Measurements from ENCODE around the gene RCE1.
A peak's percentile ranks its signal among the peaks of the same experiment; 100 is the strongest.
"Not testable (repeated sequence)": the region's sequence is repeated elsewhere in the genome, so short reads cannot be mapped to it uniquely, and the experiment has no call there.

The RCE1 gene

GRCh38 chr11:66823700-66824099 is 19.5 kb upstream of the RCE1 start:
- no peaks in the 10 kb centered on the region for H3K27me3 ChIP-seq (ENCODE audit: control insufficient read depth, insufficient read depth, low read length)
- H3K4me3 ChIP-seq (ENCODE audit: low read length), result no peak overlapping the region
- H3K4me2 ChIP-seq (ENCODE audit: low read length), result no peak overlapping the region
- no peak overlapping the region for H3K9ac ChIP-seq (ENCODE audit: low read depth, low read length)
- H3K36me3 ChIP-seq (ENCODE audit: insufficient read depth, low read length), result no peaks in the 10 kb centered on the region
- no peaks in the 10 kb centered on the region for H3K4me1 ChIP-seq (ENCODE audit: control insufficient read depth, insufficient read depth, low read length)
- no peaks in the 10 kb centered on the region for H3K9me3 ChIP-seq (replicated peaks; ENCODE audit: low read length)

GRCh38 chr11:66824573-66824972 is 18.7 kb upstream of the RCE1 start:
- not testable (repeated sequence) for H3K4me3 ChIP-seq (ENCODE audit: low read length); H3K9me3 ChIP-seq (replicated peaks; ENCODE audit: low read length); H3K4me1 ChIP-seq (ENCODE audit: control insufficient read depth, insufficient read depth, low read length); H3K27me3 ChIP-seq (ENCODE audit: control insufficient read depth, insufficient read depth, low read length); H3K4me2 ChIP-seq (ENCODE audit: low read length); H3K9ac ChIP-seq (ENCODE audit: low read depth, low read length); H3K36me3 ChIP-seq (ENCODE audit: insufficient read depth, low read length)

- no peak overlapping the region for H3K9ac ChIP-seq (ENCODE audit: low read depth, low read length)
- peaks cover 6% of the 10 kb centered on the region for H3K36me3 ChIP-seq (ENCODE audit: insufficient read depth, low read length)
- H3K4me2 ChIP-seq (ENCODE audit: low read length), result no peak overlapping the region
- H3K9me3 ChIP-seq (replicated peaks; ENCODE audit: low read length), result no peaks in the 10 kb centered on the region
- no peaks in the 10 kb centered on the region for H3K27me3 ChIP-seq (ENCODE audit: control insufficient read depth, insufficient read depth, low read length)
- H3K4me1 ChIP-seq (ENCODE audit: control insufficient read depth, insufficient read depth, low read length), result peaks cover 13% of the 10 kb centered on the region
- H3K4me3 ChIP-seq (ENCODE audit: low read length), result no peak overlapping the region
Measured at GRCh38 chr11:66834539-66834845, 8.7 kb upstream of the RCE1 start.

GRCh38 chr11:66834943-66835342 is 8.3 kb upstream of the RCE1 start:
- H3K27me3 ChIP-seq (ENCODE audit: control insufficient read depth, insufficient read depth, low read length), result no peaks in the 10 kb centered on the region
- H3K4me3 ChIP-seq (ENCODE audit: low read length), result no peak overlapping the region
- no peak overlapping the region for H3K4me2 ChIP-seq (ENCODE audit: low read length)
- H3K9ac ChIP-seq (ENCODE audit: low read depth, low read length), result no peak overlapping the region
- no peaks in the 10 kb centered on the region for H3K9me3 ChIP-seq (replicated peaks; ENCODE audit: low read length)
- H3K36me3 ChIP-seq (ENCODE audit: insufficient read depth, low read length), result peaks cover 9% of the 10 kb centered on the region
- H3K4me1 ChIP-seq (ENCODE audit: control insufficient read depth, insufficient read depth, low read length), result peaks cover 13% of the 10 kb centered on the region

GRCh38 chr11:66835768-66836405 is 7.4 kb upstream of the RCE1 start:
- Histone ChIP-seq H3K9ac (ENCODE audit: low read depth, low read length) (peak overlapping the region; percentile 39), H3K27me3 (ENCODE audit: control insufficient read depth, insufficient read depth, low read length) (no peaks in the 10 kb centered on the region), H3K36me3 (ENCODE audit: insufficient read depth, low read length) (peaks cover 13% of the 10 kb centered on the region), H3K9me3 (replicated peaks; ENCODE audit: low read length) (no peaks in the 10 kb centered on the region), H3K4me1 (ENCODE audit: control insufficient read depth, insufficient read depth, low read length) (peaks cover 13% of the 10 kb centered on the region), H3K4me2 (ENCODE audit: low read length) (peak overlapping the region; percentile 10), H3K4me3 (ENCODE audit: low read length) (no peak overlapping the region)

- Histone ChIP-seq H3K4me2 (ENCODE audit: low read length) (no peak overlapping the region), H3K9ac (ENCODE audit: low read depth, low read length) (peak overlapping the region; percentile 8), H3K4me3 (ENCODE audit: low read length) (no peak overlapping the region), H3K4me1 (ENCODE audit: control insufficient read depth, insufficient read depth, low read length) (peaks cover 30% of the 10 kb centered on the region), H3K36me3 (ENCODE audit: insufficient read depth, low read length) (peaks cover 23% of the 10 kb centered on the region), H3K9me3 (replicated peaks; ENCODE audit: low read length) (no peaks in the 10 kb centered on the region), H3K27me3 (ENCODE audit: control insufficient read depth, insufficient read depth, low read length) (no peaks in the 10 kb centered on the region)
Measured at GRCh38 chr11:66840317-66841091, 2.7 kb upstream of the RCE1 start.

GRCh38 chr11:66841861-66842260 is 1.4 kb upstream of the RCE1 start:
- Histone ChIP-seq H3K27me3 (ENCODE audit: control insufficient read depth, insufficient read depth, low read length) (no peaks in the 10 kb centered on the region), H3K4me2 (ENCODE audit: low read length) (peak overlapping the region; percentile 92), H3K4me3 (ENCODE audit: low read length) (peak overlapping the region; percentile 88), H3K9me3 (replicated peaks; ENCODE audit: low read length) (no peaks in the 10 kb centered on the region), H3K4me1 (ENCODE audit: control insufficient read depth, insufficient read depth, low read length) (peaks cover 29% of the 10 kb centered on the region), H3K36me3 (ENCODE audit: insufficient read depth, low read length) (peaks cover 30% of the 10 kb centered on the region), H3K9ac (ENCODE audit: low read depth, low read length) (peak overlapping the region; percentile 100)

GRCh38 chr11:66842501-66842895 is 743 bp upstream of the RCE1 start:
- H3K4me3 ChIP-seq (ENCODE audit: low read length), result peak overlapping the region; percentile 88
- peak overlapping the region; percentile 92 for H3K4me2 ChIP-seq (ENCODE audit: low read length)

GRCh38 chr11:66843776-66844495 is 695 bp downstream of the RCE1 start:
- Histone ChIP-seq H3K27me3 (ENCODE audit: control insufficient read depth, insufficient read depth, low read length) (no peaks in the 10 kb centered on the region), H3K9ac (ENCODE audit: low read depth, low read length) (peak overlapping the region; percentile 100), H3K36me3 (ENCODE audit: insufficient read depth, low read length) (peaks cover 45% of the 10 kb centered on the region), H3K4me1 (ENCODE audit: control insufficient read depth, insufficient read depth, low read length) (peaks cover 32% of the 10 kb centered on the region), H3K9me3 (replicated peaks; ENCODE audit: low read length) (no peaks in the 10 kb centered on the region), H3K4me3 (ENCODE audit: low read length) (peak overlapping the region; percentile 88), H3K4me2 (ENCODE audit: low read length) (peak overlapping the region; percentile 88)

More at GRCh38 chr11:66842501-66842895, 743 bp upstream of the RCE1 start:
- Histone ChIP-seq H3K36me3 (ENCODE audit: insufficient read depth, low read length) (peaks cover 31% of the 10 kb centered on the region), H3K27me3 (ENCODE audit: control insufficient read depth, insufficient read depth, low read length) (no peaks in the 10 kb centered on the region), H3K9me3 (replicated peaks; ENCODE audit: low read length) (no peaks in the 10 kb centered on the region), H3K4me1 (ENCODE audit: control insufficient read depth, insufficient read depth, low read length) (peaks cover 32% of the 10 kb centered on the region), H3K9ac (ENCODE audit: low read depth, low read length) (peak overlapping the region; percentile 100)

- peaks cover 43% of the 10 kb centered on the region for H3K36me3 ChIP-seq (ENCODE audit: insufficient read depth, low read length)
- H3K4me1 ChIP-seq (ENCODE audit: control insufficient read depth, insufficient read depth, low read length), result peaks cover 32% of the 10 kb centered on the region
- peak overlapping the region; percentile 100 for H3K9ac ChIP-seq (ENCODE audit: low read depth, low read length)
- H3K4me2 ChIP-seq (ENCODE audit: low read length), result peak overlapping the region; percentile 88
- no peaks in the 10 kb centered on the region for H3K27me3 ChIP-seq (ENCODE audit: control insufficient read depth, insufficient read depth, low read length)
- peak overlapping the region; percentile 88 for H3K4me3 ChIP-seq (ENCODE audit: low read length)
- H3K9me3 ChIP-seq (replicated peaks; ENCODE audit: low read length), result no peaks in the 10 kb centered on the region
Measured at GRCh38 chr11:66844496-66845142, 1.4 kb downstream of the RCE1 start.

GRCh38 chr11:66845143-66845875 is 2.1 kb downstream of the RCE1 start:
- Histone ChIP-seq H3K9me3 (replicated peaks; ENCODE audit: low read length) (no peaks in the 10 kb centered on the region), H3K36me3 (ENCODE audit: insufficient read depth, low read length) (peaks cover 39% of the 10 kb centered on the region), H3K9ac (ENCODE audit: low read depth, low read length) (peak overlapping the region; percentile 2), H3K4me1 (ENCODE audit: control insufficient read depth, insufficient read depth, low read length) (peaks cover 32% of the 10 kb centered on the region), H3K27me3 (ENCODE audit: control insufficient read depth, insufficient read depth, low read length) (no peaks in the 10 kb centered on the region), H3K4me2 (ENCODE audit: low read length) (peak overlapping the region; percentile 88), H3K4me3 (ENCODE audit: low read length) (no peak overlapping the region)
